Omental fat pad (tissue), 4 donors: ENCODE results near the gene TIGD4. TPM values are rescaled to one million over a fixed set of nuclear protein-coding genes. Genes with fewer than 3 reads are reported as not detected.

Experiments
- ATAC-seq: fragments of 150-250 bp; one replicate; pipeline ENCODE4 v1.9.1; 2016; ENCODE audit warnings: mild to moderate bottlenecking, moderate library complexity; ENCODE audit not compliant: low FRiP score
- DNase-seq: peaks from one replicate; pipeline ENCODE4 v3.0.0-alpha.2; 2019; ENCODE audit warnings: low spot score
- CTCF ChIP-seq, 3 donors: fragments of 450-650 bp; IDR thresholded peaks; one replicate each; pipeline ENCODE4 v1.5.1; 2016 to 2017; ENCODE audit warnings: antibody characterized with exemption in 3 of 3, mild to moderate bottlenecking in 3 of 3, moderate library complexity in 2 of 3
- total RNA-seq, 4 donors: library from RNA; depleted of rRNA; stranded (reverse); fragments of >200 nt; gene quantifications; one replicate each; pipeline ENCODE4 v1.1.0, GENCODE V29; 2016

The TIGD4 gene
- total RNA-seq, 4 donors from 2014 or later, result 0.19 TPM; not detected in 3

- DNase-seq (no peak), ATAC-seq (no peak)
- TF ChIP-seq CTCF (IDR thresholded peaks at IDR 0.05), result no peak
Observed at GRCh38 chr4:152728343-152728742, 51.2 kb downstream of the TIGD4 start.

- no peak for TF ChIP-seq CTCF (IDR thresholded peaks at IDR 0.05)
- DNase-seq (no peak), ATAC-seq (no peak)
Observed at GRCh38 chr4:152727784-152728183, 51.7 kb downstream of the TIGD4 start.

GRCh38 chr4:152724494-152724893 lies 55.0 kb downstream of the TIGD4 start:
- TF ChIP-seq CTCF (IDR thresholded peaks at IDR 0.05), result no peak
- ATAC-seq (no peak), DNase-seq (no peak)

GRCh38 chr4:152723236-152723635 lies 56.3 kb downstream of the TIGD4 start:
- no peak for TF ChIP-seq CTCF (IDR thresholded peaks at IDR 0.05)
- DNase-seq (no peak), ATAC-seq (no peak)

- TF ChIP-seq CTCF (IDR thresholded peaks at IDR 0.05), result no peak
- no peak for ATAC-seq
Observed at GRCh38 chr4:152719801-152720556, 59.6 kb downstream of the TIGD4 start.

More at GRCh38 chr4:152719801-152720556, 59.6 kb downstream of the TIGD4 start:
- DNase-seq, result no peak

Other genes starting within 250 kb of the TIGD4 start
- 10 to 100 TPM; 44.3 to 62.0 (median 49.9) TPM for gene FBXW7, start 243.6 kb downstream of the TIGD4 start, total RNA-seq
- gene TMEM154, start 99.7 kb downstream of the TIGD4 start, total RNA-seq, result 10 to 100 TPM in 1 of 4 donors, 1 to 10 TPM in 3; 2.0 to 13.4 (median 3.3) TPM
- gene ARFIP1, start 224 bp upstream of the TIGD4 start, total RNA-seq, result 10 to 100 TPM; 18.3 to 32.6 (median 25.6) TPM
- gene FHDC1, start 156.6 kb upstream of the TIGD4 start, total RNA-seq, result 1 to 10 TPM in 3 of 4 donors, under 1 TPM in 1; 0.96 to 2.0 (median 1.2) TPM